Erythroblast (primary cell): Measurements from ENCODE around the gene PMPCA.

Experiments used
- GATA1 ChIP-seq: IDR thresholded peaks from 2 replicates; pipeline ENCODE4 v1.6.1; 2011; ENCODE audit warnings: low read depth, mild to moderate bottlenecking, control low read depth, low read length, moderate library complexity
- POLR2A ChIP-seq: IDR thresholded peaks from 2 replicates; pipeline ENCODE4 v1.6.1; 2011; ENCODE audit warnings: mild to moderate bottlenecking, low read length

DNA sequence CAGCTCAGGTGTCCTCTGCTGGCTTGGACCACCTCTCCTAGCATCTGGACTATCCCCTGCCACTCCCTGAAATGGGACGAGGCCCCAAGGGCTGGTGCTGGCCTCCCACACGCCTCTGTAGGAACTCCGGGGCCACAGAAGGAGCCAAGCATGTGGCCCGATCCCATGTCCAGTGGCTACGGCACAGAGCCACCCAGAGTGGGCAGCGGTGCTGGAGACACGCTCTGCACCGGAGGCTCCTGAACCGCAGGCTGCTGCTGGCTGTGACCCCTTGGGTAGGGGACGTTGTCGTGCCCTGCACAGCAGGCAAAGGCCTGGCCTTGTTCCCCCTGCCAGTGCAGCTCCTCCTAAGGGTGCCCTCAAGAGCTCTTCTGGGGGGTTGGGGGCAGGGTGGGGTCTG lies 30.6 kb upstream of the PMPCA start:
- TF ChIP-seq GATA1 = no peak
- TF ChIP-seq POLR2A = no peak
